Astrocyte (in vitro differentiated cells and primary cell): Measurements from ENCODE around the gene ISY1. TPM values are rescaled to one million over a fixed set of nuclear protein-coding genes. Genes with fewer than 3 reads are reported as not detected.

Source experiments
- DNase-seq: peaks from one replicate; pipeline ENCODE4 v3.0.0-alpha.2; 2010; ENCODE audit warnings: low read depth
- FAIRE-seq: peaks from 2 replicates; lab custom pipeline; 2011; peaks lifted over from hg19 to GRCh38; lab: Jason Lieb, UNC
- H2AFZ ChIP-seq: 2 replicates; pipeline ENCODE4 v1.6.0; 2012; ENCODE audit warnings: low read depth, low read length, inconsistent platforms
- H3K27ac ChIP-seq: 2 replicates; pipeline ENCODE4 v1.5.1; 2011; ENCODE audit warnings: low read depth, low read length, inconsistent platforms
- H3K27me3 ChIP-seq: 2 replicates; pipeline ENCODE4 v1.6.0; 2011; ENCODE audit warnings: low read length, inconsistent platforms; ENCODE audit not compliant: insufficient read depth
- H3K36me3 ChIP-seq: 2 replicates; pipeline ENCODE4 v1.5.1; 2011; ENCODE audit warnings: low read length, inconsistent platforms; ENCODE audit not compliant: insufficient read depth
- H3K4me1 ChIP-seq: 2 replicates; pipeline ENCODE4 v1.5.1; 2011; ENCODE audit warnings: low read length, inconsistent platforms; ENCODE audit not compliant: insufficient read depth
- H3K4me2 ChIP-seq: 2 replicates; pipeline ENCODE4 v1.6.0; 2012; ENCODE audit warnings: low read length, inconsistent platforms
- H3K4me3 ChIP-seq: 2 replicates; pipeline ENCODE4 v1.5.1; 2011; ENCODE audit warnings: low read depth, mild to moderate bottlenecking, low read length, inconsistent platforms; ENCODE audit not compliant: insufficient read depth
- H3K79me2 ChIP-seq: 2 replicates; pipeline ENCODE4 v1.6.0; 2012; ENCODE audit warnings: mild to moderate bottlenecking, low read length, inconsistent platforms; ENCODE audit not compliant: insufficient read depth
- H3K9ac ChIP-seq: 2 replicates; pipeline ENCODE4 v1.6.0; 2012; ENCODE audit warnings: mild to moderate bottlenecking, low read length, inconsistent platforms
- H3K9me3 ChIP-seq: 2 replicates; pipeline ENCODE4 v1.5.1; 2012; ENCODE audit warnings: low read depth, mild to moderate bottlenecking, low read length, inconsistent platforms; ENCODE audit not compliant: insufficient read depth
- H4K20me1 ChIP-seq: 2 replicates; pipeline ENCODE4 v1.6.0; 2012; ENCODE audit warnings: low read length, inconsistent platforms; ENCODE audit not compliant: insufficient read depth
- H3K27ac Mint-ChIP-seq: one replicate; pipeline ENCODE4 v1.8.0; 2021; ENCODE audit warnings: mild to moderate bottlenecking, mixed read lengths; ENCODE audit not compliant: unreplicated experiment
- H3K27me3 Mint-ChIP-seq: one replicate; pipeline ENCODE4 v1.8.0; 2021; ENCODE audit warnings: low read depth, mixed read lengths; ENCODE audit not compliant: unreplicated experiment
- H3K36me3 Mint-ChIP-seq: one replicate; pipeline ENCODE4 v1.8.0; 2021; ENCODE audit warnings: low read depth, mixed read lengths; ENCODE audit not compliant: unreplicated experiment
- H3K4me1 Mint-ChIP-seq: one replicate; pipeline ENCODE4 v1.8.0; 2021; ENCODE audit warnings: low read depth, mixed read lengths; ENCODE audit not compliant: unreplicated experiment
- H3K4me3 Mint-ChIP-seq: one replicate; pipeline ENCODE4 v1.8.0; 2021; ENCODE audit warnings: mild to moderate bottlenecking, moderate library complexity, mixed read lengths; ENCODE audit not compliant: unreplicated experiment
- H3K9me3 Mint-ChIP-seq: one replicate; pipeline ENCODE4 v1.8.0; 2021; ENCODE audit warnings: mild to moderate bottlenecking, mixed read lengths; ENCODE audit not compliant: unreplicated experiment
- EZH2 ChIP-seq: IDR thresholded peaks from 2 replicates; pipeline ENCODE4 v1.6.1; 2012; ENCODE audit warnings: mild to moderate bottlenecking, low read length, inconsistent platforms; ENCODE audit not compliant: insufficient read depth
- total RNA-seq: library from RNA; stranded (reverse); gene quantifications from 2 replicates; pipeline ENCODE4 v1.2.1, GENCODE V29; 2021
- TF ChIP-seq, protein P1 (sequence below): IDR thresholded peaks from 2 replicates; pipeline ENCODE4 v1.5.1; 2011; ENCODE audit warnings: low read depth, mild to moderate bottlenecking, inconsistent platforms, low read length, moderate library complexity; ENCODE audit not compliant: insufficient read depth

The ISY1 gene
- total RNA-seq, 1 donor from 2014 or later: 26.6 TPM

DNA sequence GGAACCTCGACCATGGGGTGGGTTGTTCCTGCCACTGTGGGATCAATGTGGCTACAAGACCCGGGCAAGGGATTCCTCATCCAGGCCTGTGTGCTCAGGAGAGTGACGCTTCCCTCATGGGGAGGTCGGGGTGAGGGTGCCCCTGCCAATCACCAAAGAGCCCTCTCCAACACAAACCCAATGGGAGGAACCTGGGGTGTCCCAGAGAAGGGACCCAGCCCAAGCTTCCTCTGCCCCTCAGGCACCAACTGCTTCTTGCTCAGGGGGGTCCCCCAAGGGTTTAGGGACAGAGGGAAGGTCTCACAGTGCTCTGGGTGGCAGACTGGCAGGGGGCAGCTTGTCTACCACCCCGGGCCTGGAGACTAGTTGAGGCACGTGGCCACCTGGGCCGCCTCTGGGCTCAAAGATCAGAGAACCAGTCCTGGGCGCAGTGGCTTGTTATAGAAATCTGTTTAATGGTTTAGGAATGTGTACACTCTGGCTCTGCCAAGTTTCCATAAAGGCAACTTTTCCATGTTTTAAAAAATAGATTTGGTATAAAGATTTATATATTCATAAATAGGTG, 73.6 kb downstream of the ISY1 start:
- Histone ChIP-seq H3K9ac (peak overlapping the region; percentile 35), H3K4me3 (no peak overlapping the region), H3K27me3 (no peaks in the 10 kb centered on the region), H2AFZ (no peak overlapping the region), H3K27ac (no peak overlapping the region), H3K9me3 (no peaks in the 10 kb centered on the region), H3K4me1 (peaks cover 3% of the 10 kb centered on the region), H3K36me3 (no peaks in the 10 kb centered on the region), H4K20me1 (no peaks in the 10 kb centered on the region), H3K4me2 (no peak overlapping the region), H3K79me2 (no peaks in the 10 kb centered on the region)
- Mint-ChIP-seq H3K27ac (no peak overlapping the region), H3K9me3 (no peaks in the 10 kb centered on the region), H3K36me3 (no peaks in the 10 kb centered on the region), H3K4me3 (no peak overlapping the region), H3K4me1 (no peaks in the 10 kb centered on the region), H3K27me3 (peaks cover under 1% of the 10 kb centered on the region)
- TF ChIP-seq, protein P1, sequence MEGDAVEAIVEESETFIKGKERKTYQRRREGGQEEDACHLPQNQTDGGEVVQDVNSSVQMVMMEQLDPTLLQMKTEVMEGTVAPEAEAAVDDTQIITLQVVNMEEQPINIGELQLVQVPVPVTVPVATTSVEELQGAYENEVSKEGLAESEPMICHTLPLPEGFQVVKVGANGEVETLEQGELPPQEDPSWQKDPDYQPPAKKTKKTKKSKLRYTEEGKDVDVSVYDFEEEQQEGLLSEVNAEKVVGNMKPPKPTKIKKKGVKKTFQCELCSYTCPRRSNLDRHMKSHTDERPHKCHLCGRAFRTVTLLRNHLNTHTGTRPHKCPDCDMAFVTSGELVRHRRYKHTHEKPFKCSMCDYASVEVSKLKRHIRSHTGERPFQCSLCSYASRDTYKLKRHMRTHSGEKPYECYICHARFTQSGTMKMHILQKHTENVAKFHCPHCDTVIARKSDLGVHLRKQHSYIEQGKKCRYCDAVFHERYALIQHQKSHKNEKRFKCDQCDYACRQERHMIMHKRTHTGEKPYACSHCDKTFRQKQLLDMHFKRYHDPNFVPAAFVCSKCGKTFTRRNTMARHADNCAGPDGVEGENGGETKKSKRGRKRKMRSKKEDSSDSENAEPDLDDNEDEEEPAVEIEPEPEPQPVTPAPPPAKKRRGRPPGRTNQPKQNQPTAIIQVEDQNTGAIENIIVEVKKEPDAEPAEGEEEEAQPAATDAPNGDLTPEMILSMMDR: no peak
- TF ChIP-seq EZH2: no peak
- DNase-seq (peak; percentile 25), FAIRE-seq (no peak)

DNA sequence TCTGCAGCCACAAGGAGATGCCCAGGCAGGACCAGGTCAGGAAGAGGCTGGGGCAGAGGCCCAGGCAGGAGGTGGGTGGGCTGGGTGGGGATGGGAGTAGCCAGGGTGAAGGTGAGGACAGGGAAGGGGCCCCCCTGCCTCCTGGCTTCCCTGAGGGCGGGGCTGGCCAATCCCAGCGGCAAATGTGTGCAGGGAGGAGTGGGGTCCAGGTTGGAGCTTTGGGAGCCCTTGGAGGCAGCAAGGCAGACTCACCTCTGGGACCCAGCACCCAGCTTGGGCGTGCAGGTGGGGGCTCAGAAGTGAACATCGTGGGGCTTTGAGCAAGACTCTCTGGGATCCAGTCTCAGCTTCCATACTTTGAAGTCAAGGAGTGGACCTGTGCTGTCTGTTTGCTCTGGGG, 75.0 kb downstream of the ISY1 start:
- Histone ChIP-seq H2AFZ (no peak overlapping the region), H3K27ac (no peak overlapping the region), H3K27me3 (no peaks in the 10 kb centered on the region), H3K79me2 (no peaks in the 10 kb centered on the region), H3K36me3 (no peaks in the 10 kb centered on the region), H3K4me1 (peaks cover 3% of the 10 kb centered on the region), H3K4me3 (no peak overlapping the region), H4K20me1 (no peaks in the 10 kb centered on the region), H3K9me3 (no peaks in the 10 kb centered on the region), H3K4me2 (no peak overlapping the region), H3K9ac (no peak overlapping the region)
- DNase-seq (no peak), FAIRE-seq (no peak)
- H3K27ac Mint-ChIP-seq: no peak overlapping the region
- H3K27me3 Mint-ChIP-seq: peaks cover 7% of the 10 kb centered on the region
- no peaks in the 10 kb centered on the region for H3K36me3 Mint-ChIP-seq
- no peak for TF ChIP-seq EZH2
- TF ChIP-seq, protein P1: no peak
- no peaks in the 10 kb centered on the region for H3K4me1 Mint-ChIP-seq
- H3K9me3 Mint-ChIP-seq: no peaks in the 10 kb centered on the region
- no peak overlapping the region for H3K4me3 Mint-ChIP-seq

DNA sequence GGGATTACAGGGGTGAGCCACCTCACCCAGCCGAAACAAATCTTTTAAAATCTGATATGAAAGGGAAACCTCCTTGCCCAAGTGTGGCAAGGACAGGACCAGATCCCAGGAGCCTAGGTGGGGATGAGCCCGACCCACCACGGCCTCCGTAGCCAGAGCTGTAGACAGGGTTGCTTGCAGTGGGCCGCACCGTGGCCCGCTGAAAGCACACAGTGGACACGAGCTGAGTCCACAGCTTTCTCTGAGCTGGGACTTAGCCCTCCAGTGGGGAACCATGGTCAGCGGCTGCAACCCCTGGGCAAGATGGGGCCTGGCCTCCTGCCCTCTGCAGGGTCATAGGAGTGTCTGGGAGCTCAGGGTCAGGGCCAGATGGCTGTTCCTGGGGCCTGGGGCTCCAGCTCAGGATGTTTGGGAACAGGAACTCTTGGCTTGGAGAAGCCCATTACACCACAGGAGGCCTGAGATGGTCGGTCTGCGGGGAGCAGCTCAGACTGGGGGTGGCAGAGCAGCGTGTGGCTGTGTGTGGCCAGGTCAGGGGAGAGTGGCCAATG, 75.6 kb downstream of the ISY1 start:
- Histone ChIP-seq H4K20me1 (no peaks in the 10 kb centered on the region), H3K9me3 (no peaks in the 10 kb centered on the region), H3K36me3 (no peaks in the 10 kb centered on the region), H3K4me1 (peaks cover 3% of the 10 kb centered on the region), H3K9ac (no peak overlapping the region), H3K4me2 (no peak overlapping the region), H3K27me3 (no peaks in the 10 kb centered on the region), H2AFZ (no peak overlapping the region), H3K79me2 (no peaks in the 10 kb centered on the region), H3K4me3 (no peak overlapping the region), H3K27ac (no peak overlapping the region)
- Mint-ChIP-seq H3K9me3 (no peaks in the 10 kb centered on the region), H3K4me1 (no peaks in the 10 kb centered on the region), H3K4me3 (no peak overlapping the region), H3K36me3 (no peaks in the 10 kb centered on the region), H3K27me3 (peaks cover 7% of the 10 kb centered on the region), H3K27ac (peak overlapping the region; percentile 38)
- TF ChIP-seq EZH2: no peak
- TF ChIP-seq, protein P1: no peak
- DNase-seq (no peak), FAIRE-seq (no peak)
